Stimulated activated CD8-positive, alpha-beta memory T cell treated with anti-CD3 and anti-CD28 coated beads, Interleukin-12 subunit alpha, Interleukin-12 subunit beta, amount 100 ng/mL, for 24 hours (primary cell): ENCODE data around the gene SLC25A44.

Experiments used
- DNase-seq: peaks from one replicate; pipeline ENCODE4 v3.0.0-alpha.2; 2020; ENCODE audit errors: extremely low read depth

Gene SLC25A44

DNA sequence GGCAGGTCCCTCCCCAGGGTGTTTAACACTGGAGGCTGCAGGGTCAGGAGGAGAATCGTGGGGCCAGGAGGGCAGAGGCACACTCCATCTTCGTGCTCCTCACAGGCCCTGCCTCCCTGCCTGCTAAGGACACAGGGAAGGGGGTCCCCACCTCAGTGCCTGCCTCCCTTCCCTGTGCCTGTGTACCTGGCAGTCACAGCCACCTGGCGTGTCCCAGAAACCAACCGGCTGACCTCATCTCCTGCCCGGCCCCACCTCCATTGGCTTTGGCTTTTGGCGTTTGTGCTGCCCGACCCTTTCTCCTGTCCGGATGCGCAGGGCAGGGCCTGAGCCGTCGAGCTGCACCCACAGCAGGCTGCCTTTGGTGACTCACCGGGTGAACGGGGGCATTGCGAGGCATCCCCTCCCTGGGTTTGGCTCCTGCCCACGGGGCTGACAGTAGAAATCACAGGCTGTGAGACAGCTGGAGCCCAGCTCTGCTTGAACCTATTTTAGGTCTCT is 47.5 kb downstream of the SLC25A44 start:
- DNase-seq: no peak

DNA sequence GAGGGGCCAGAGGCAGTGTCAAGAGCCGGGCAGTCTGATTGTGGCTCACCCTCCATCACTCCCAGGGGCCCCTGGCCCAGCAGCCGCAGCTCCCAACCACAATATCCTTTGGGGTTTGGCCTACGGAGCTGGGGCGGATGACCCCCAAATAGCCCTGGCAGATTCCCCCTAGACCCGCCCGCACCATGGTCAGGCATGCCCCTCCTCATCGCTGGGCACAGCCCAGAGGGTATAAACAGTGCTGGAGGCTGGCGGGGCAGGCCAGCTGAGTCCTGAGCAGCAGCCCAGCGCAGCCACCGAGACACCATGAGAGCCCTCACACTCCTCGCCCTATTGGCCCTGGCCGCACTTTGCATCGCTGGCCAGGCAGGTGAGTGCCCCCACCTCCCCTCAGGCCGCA is 48.0 kb downstream of the SLC25A44 start, which contains the start of gene BGLAP:
TSS of gene BGLAP (plus strand) at position 259 of the 400 bp plus-strand sequence. CDS start at position 307, 48 bp downstream.
- no peak for DNase-seq

DNA sequence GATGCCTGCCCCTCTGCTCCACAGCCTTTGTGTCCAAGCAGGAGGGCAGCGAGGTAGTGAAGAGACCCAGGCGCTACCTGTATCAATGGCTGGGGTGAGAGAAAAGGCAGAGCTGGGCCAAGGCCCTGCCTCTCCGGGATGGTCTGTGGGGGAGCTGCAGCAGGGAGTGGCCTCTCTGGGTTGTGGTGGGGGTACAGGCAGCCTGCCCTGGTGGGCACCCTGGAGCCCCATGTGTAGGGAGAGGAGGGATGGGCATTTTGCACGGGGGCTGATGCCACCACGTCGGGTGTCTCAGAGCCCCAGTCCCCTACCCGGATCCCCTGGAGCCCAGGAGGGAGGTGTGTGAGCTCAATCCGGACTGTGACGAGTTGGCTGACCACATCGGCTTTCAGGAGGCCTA is 48.8 kb downstream of the SLC25A44 start:
- no peak for DNase-seq

DNA sequence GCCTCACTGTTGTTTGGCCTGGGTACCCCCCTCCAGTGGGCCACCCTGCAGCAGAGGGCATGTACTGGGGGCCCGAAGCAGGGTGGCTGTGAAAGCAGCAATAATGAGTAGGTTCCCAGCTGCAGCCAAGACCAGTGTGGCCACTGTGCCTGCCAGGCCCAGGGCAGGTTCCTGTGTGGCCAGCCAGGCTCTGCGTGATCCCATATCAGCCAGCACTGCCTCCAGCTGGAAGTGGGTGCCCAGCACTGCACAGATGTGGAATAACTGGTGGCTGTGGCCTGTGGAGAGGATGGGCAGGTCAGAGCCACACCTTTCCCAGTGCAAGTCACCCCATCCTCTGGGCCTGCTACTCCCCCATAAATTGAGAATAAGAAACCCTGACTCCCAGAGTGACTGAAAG is 50.2 kb downstream of the SLC25A44 start:
- DNase-seq: no peak

DNA sequence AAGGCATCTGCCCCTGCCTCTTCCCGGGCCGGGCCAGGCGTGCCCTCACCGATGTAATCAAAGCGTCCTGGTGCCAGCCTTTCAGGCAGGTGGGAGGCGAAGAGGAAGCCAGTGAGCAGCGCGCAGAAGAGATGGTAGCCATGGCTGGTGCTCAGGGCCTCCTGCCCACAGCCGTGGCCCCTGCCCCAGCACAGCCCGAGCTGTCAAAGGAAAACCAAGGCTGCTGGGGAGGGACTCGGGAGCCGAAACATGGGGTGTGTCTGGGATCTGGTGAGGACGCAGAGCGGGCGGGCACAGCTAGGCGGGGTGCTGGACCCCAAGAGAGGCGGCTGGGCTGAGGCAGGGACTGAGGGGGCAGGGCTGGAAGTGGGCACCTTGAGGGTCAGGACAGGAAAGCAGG is 50.8 kb downstream of the SLC25A44 start:
- DNase-seq: no peak

DNA sequence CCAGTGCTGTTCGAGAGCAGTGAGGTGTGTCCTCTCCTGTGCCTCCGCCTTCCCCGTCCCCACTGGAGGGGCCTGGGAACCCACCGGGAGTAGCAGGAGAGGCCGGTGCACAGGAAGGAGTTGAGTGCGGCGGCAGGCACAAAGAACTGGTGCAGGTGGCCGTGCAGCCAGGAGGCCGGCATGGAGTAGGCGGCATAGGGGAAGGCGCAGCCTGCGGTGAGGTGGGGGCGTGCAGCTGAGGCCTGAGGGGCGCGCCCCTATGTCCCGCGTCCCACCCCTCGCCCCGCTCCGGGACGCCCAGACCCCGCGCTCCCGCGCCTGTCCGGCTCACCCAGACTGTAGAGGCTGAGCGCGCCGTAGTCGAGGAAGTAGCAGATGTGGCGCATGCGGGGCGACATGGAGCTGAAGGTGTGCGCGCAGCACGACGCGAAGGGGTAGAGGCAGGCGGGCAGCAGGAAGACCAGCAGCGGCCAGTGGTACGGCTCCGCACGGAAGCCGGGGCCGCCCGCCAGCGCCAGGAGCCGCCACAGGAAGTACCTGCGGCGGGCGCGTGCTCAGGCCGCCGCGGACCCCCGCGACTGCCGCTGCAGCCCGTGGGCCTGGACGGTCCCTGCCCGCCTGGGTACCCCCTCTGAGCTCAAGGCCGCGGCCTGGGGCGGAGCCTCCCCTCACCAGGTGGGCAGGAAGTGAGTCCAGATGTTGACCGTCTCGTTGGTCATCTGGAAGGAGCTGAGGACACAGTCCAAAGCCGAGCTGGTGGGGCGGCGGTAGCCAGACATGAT is 51.7 kb downstream of the SLC25A44 start:
- no peak for DNase-seq

DNA sequence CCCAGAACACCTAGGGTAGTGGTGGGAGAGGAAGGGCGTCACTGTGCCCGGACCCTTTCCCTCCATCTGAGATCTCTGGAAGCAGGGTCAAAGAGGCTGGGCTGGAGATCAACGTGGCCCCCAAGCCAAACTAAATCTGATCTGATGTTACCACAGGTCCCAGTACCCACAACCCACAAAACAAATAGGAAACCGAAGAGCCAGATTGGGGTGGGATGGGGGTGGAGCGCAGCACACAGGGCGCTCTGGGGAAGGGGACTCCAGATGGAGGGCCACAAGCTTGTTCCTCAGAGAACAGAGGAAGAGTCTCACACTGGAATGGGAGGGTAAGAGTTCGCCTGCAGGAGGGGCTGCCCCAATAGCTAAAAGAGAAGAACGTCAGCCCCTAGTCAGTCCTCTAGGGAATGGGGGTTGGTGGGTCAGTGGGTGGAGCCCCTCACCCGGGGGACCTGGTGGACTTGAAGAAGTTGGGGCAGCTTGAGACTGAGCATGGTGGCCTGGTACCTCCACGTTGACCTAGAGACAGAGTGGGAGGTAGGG is 52.4 kb downstream of the SLC25A44 start:
- no peak for DNase-seq

DNA sequence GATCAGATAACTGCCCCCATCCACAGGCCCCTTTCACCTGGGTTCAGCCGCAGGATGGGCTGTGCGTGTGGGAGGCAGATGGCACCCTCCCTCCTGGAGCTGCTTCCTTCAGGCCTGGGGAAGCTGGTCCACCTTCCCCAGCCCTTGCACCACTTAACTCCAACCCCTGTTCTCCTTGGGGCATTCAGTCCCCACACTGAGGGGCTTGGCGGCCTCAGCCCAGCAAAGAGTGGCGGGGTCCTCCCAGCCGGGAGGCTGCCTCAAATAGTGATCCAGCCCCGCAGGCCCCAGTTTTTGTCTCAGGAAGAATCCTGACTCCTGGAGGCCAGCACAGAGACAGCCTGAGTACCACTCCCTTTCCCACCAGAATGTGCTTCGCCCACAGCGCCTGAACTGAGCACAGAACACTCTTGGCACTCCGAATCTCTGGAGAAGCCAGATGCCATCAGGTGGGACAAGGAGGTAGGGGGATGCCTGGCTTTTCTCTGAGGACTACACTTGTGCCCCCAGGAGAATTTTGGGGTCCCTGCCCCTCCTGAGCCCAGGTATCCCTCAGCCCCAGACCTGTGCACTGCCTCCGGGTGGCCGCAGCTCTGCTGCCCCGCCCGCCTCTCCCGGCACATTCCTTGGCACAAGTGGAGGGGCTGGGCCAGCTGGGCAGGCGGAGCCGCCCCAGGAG is 53.0 kb downstream of the SLC25A44 start:
- DNase-seq: no peak

DNA sequence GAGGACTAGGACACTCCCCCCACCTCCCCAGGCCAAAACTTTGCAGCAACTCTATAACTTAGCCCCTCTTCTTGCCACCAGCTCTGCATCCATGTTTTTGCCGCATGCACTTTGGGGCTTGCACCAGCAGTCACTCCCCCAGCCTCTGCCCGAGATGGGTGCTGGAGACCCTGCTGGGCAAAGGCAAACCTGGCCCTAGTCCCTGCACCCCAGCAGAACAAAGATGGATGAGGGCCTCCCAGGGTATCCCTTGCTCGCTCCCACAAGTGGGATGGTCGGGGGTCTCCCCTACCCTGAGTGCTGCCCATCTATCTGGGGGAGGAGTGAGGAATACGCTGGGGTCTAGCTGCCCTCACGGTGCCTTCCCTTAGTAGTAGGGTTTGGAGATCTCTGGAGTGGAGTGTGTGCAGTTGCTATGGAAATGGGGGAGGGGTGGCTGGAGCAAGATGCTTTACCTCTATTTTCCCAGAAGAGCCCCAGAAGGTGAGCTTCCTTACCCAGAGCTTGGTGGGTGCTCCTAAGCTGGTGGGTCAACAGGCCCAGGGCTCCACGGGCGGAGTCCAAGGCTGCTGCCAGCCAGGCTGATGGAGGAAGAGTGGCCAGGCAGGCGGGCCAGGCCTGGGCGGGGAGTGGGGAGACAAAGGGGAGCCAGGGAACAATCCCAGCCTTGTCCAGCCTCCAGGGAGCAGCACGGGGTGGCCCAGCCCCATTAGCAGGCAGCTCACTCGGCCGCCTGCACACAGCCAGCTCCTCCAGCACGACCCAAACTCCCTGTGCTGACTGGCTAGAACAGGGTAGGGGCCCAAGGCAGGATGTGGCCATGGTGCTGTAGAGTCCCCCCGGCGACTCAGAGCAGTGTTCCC is 53.8 kb downstream of the SLC25A44 start, which contains the start of gene PAQR6:
TSS of gene PAQR6 (minus strand) at position 597 of the 863 bp plus-strand sequence. CDS start 1,325 bp downstream, outside the sequence.
- no peak for DNase-seq

DNA sequence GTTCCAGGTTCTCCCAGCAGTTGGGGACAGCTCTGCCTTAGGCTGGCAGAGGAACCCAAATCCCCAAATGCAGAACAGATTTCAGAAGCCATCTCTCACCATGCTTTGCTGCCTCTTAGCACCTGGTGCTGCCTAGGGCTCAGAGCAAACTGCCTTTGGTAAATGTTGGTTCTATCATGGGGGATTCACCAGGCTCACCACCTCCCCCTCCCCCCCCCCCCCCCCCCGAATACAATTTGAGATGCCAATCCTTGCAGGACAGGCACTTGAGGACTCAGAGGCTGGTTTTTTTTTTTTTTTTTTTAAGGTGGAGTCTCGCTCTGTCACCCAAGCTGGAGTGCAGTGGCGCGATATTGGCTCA is 54.4 kb downstream of the SLC25A44 start:
- no peak for DNase-seq

DNA sequence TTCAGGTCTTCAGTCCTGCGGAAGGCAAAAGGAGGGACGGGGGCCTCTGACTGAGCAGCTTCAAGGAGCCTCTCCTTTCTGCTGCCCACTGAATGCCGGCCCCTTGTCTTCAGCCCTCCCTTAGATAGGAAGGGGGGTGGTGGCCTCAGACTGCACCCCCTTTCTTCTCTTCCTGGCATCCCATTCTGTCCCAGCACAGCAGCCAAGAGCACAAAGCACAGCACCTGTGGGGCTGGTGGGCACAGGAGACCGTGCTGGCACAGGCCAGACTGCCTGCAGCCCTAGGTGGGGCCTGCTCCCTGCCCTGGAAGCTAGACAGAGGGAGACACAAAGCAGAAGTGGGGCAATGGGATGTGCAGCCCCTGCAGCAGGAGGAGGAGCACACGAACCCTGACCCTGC is 55.7 kb downstream of the SLC25A44 start:
- no peak for DNase-seq

DNA sequence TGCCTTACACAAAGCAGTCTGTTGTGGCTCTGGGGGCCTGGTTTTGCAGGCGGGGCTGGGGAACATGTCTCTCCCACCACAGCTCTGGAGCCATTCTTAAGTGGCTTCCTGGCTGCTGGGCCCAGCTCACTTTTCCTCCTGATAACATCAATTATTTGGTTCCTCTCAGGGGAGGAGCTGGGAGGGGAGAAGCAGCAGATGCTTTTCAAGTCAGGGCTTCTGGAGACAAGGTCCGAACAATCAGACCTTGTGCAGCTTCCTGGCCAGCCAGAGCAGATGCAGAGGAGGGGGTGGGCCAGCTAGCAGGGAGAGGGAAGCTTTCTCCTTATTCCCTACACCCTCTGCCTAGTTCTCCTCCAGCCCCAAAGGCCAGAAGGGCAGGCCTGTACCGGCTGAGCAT is 57.6 kb downstream of the SLC25A44 start:
- no peak for DNase-seq

DNA sequence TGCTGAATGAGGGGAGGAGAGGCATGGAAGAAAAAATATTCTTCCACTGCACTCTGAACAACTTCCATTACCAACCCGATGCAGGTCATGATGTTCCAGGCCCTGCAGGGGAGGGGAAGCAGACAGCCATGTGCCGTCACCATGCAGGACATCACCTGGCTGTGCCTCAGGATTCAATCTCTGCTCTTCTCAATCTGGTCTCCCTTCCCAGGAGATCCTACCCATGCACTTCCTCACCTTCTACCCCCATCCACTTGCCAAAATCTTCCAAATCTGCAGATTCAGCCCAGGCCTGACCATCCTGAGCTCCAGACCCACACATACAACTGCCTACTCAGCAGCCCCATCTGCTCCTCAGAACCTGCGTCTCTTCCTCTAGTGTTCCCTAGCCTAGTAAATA is 59.7 kb downstream of the SLC25A44 start:
- no peak for DNase-seq

DNA sequence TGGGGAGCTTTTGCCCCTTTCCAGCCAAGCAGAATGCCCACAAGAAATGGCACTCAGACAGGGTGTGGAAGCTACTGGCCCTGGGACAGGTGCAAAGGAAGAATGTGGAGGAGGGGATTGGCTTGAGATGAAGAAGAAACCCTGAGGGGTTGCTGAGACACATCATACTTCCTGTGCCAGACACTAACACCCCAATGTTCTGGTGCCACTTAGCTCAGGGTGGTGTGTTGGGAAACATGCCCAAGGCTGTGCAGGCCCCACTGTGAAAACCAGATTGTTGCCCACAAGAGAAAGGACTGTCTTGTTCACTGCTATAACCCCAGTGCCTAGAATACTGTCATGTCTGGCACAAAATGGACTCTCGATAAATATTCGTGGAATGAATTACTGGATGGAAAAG is 63.8 kb downstream of the SLC25A44 start:
- no peak for DNase-seq

DNA sequence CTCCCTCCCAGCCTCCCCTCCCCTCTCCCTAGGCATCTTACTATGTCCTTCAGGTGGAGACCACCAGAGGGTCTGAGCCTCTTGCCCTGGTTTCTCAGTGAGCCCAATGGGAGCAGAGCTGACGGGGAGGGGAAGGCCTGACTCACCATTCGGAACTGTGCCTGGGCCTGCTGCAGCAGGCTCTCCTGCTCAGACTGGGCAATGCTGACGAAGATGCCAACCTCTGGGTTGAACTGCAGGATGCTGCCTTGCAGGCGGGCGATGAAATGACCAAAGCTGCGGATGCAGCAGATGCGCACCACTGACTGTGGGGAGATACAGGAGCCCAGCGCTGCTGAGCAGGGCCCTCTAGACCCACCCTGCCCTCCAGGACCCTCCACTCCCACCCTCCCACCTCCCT is 65.0 kb downstream of the SLC25A44 start:
- no peak for DNase-seq

DNA sequence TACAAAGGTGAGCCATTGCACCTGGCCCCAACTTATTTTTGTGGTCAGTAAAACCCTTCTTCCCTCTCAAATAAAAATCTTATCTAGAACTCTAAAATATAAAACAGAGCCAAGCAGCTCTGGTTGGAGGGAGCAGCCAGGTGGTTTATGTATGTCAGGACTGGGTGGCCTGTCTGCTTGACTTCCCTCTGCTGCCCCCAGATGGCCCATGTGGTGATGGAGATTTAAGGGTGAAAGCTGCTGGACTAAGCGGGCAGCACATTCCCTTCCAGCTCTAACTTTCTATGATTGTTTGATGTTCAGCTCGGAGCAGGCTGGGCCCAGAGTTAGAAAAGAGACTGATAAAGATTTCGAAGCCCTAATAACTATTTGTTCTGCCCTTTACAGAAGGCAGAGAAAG is 65.9 kb downstream of the SLC25A44 start:
- no peak for DNase-seq

DNA sequence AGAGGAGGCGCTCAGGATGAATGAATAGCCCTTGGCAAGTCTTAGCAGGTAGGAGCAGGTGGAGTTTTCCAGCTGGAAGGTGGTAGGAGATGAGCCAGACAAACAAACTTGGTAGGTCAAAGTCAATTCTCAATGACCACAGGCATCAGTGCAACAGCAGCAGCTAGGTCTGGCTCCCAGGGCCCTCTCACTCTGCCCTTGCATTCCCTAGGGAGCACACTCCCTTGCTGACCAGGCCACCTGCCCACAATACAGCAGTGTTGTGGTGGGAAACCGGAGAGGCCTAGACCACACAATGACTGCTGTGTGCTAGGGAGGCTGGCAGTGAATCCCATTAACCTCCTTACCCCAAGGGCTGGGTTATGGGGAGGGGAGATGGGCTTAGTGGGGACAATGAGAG is 67.0 kb downstream of the SLC25A44 start:
- no peak for DNase-seq
